GM19193 (cell line): ENCODE data around the gene SRSF7.

Experiments used
- POLR2A ChIP-seq: IDR thresholded peaks from 4 replicates; pipeline ENCODE4 v1.6.1; 2011; ENCODE audit not compliant: insufficient read depth, insufficient read length; ENCODE audit errors: extremely low read depth

Gene SRSF7

GRCh38 chr2:38750891-38751595 lies at the start of gene SRSF7:
TSS of gene SRSF7 (minus strand) at chr2:38751361. CDS start at chr2:38751256, 105 bp downstream.
- peak; percentile 100 for TF ChIP-seq POLR2A

GRCh38 chr2:38797953-38798352 lies 46.8 kb upstream of the SRSF7 start:
- no peak for TF ChIP-seq POLR2A

- no peak for TF ChIP-seq POLR2A
These were observed 46.1 kb upstream of the SRSF7 start for GRCh38 chr2:38797250-38797676.

DNA sequence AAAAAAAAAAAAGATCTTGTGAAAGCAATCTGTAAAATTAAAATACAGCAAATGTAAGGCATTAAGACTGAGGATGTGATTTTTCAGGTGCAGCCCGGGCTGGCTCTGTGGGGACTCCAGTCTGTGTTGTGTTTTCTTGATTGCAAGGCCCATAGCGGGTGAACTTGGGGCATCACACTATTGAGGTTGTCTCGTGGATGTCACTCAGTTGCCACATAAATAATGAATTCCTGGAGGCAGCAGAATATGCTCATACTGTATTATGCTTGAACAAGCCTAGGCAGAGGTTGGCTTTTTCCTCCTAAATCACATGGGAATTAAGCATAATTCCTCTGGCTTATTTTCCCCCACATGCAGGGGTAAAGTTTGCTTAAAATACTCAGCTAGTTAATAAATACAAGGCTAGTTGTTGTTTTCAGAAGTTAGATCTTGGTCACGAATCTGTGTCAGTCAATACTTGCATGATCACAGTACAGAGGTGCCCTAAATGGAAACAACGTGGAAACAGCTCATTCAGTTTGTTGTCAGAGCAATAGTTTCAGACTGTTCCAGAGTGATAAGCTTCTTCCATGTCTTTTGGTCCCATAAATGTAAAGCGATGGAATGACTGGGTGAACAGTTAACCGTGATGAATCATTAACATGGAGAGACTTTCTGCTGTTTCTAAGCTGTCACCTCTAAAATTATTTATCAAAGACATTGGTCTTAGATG lies 43.2 kb upstream of the SRSF7 start:
- TF ChIP-seq POLR2A: no peak

GRCh38 chr2:38793511-38793910 lies 42.4 kb upstream of the SRSF7 start:
- TF ChIP-seq POLR2A: no peak

GRCh38 chr2:38792751-38793150 lies 41.6 kb upstream of the SRSF7 start:
- no peak for TF ChIP-seq POLR2A

DNA sequence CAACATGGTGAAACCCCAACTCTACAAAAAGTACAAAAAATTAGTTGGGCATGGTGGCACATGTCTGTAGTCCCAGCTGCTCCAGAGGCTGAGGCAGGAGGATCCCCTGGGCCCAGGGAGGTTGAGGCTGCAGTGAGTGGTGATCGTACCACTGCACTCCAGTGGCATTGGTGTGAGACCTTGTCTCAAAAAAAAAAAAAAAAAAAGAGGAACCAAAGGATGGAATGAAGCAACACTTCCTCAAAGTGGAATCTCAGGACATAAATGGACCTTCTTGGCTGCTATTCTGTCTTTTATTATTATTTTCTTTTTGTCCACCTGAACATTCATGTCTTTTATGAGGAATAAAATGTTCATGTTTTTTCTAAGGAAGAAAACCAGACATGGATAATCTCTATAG lies 40.6 kb upstream of the SRSF7 start:
- TF ChIP-seq POLR2A: no peak

GRCh38 chr2:38789691-38790090 lies 38.5 kb upstream of the SRSF7 start:
- no peak for TF ChIP-seq POLR2A

DNA sequence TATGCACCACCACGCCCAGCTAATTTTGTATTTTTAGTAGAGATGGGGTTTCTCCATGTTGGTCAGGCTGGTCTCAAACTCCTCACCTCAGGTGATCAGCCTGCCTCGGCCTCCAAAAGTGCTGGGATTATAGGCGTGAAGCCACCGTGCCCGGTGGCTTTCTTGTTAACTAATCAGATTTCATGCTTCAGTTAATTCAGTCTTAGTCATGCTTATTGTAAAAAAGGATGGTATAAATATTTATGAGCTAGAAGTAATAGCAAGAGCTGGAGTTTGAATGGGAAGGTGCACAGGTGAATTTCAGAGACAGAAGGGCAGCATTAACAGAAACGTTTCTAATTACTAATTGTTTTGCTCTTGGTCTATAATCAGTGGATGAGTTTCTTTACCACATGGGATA lies 37.1 kb upstream of the SRSF7 start:
- no peak for TF ChIP-seq POLR2A

GRCh38 chr2:38783586-38783985 lies 32.4 kb upstream of the SRSF7 start:
- TF ChIP-seq POLR2A: no peak

DNA sequence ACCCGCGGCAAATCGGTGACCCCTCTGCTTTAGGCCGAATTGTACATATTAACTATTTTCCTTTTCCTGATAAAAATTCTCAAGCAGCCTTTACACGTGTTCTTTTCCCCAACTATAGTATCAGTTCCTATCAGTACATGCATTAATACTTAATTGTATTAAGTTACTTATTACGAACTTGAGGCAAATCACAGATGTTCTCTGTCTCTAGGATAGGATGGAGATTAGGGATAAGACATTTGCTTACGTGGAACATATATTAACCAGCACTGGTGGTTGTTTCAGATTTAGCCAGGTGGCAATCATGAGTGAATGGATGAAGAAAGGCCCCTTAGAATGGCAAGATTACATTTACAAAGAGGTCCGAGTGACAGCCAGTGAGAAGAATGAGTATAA lies 27.5 kb upstream of the SRSF7 start:
- no peak for TF ChIP-seq POLR2A

- TF ChIP-seq POLR2A: no peak
These were observed 25.4 kb upstream of the SRSF7 start for GRCh38 chr2:38776531-38776930.

- TF ChIP-seq POLR2A: no peak
These were observed 24.7 kb upstream of the SRSF7 start for GRCh38 chr2:38775921-38776225.

DNA sequence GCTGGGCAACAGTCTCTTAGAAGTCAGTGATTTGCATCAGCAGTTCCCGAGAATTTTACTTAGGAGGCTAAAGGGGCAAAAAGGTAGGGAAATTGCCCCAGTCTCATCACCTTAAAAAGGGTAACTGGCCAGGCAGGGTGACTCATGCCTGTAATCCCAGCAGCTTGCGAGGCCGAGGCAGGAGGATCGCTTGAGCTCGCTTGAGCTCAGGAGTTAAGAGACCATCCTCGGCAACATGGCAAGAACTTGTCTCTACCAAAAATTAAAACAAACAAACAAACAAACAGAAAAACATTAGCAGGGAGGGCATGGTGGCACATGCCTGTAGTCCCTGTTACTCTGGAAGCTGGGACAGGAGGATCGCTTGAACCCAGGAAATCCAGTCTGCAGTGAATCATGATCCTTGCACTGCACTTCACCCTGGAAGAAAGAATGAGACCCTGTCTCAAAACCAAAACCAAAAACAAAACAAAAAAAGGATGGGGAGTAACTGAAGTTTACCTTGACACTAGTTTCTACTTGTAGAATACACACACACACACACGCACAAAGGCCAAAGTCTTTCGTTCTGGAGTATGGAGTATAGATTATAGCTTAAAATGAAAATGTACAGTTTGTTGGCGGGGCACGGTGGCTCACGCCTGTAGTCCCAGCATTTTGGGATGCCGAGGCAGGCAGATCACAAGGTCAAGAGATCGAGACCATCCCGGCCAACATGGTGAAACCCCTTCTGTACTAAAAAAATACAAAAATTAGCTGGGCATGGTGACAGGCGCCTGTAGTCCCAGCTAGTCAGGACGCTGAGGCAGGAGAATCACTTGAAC lies 24.1 kb upstream of the SRSF7 start:
- TF ChIP-seq POLR2A: no peak

DNA sequence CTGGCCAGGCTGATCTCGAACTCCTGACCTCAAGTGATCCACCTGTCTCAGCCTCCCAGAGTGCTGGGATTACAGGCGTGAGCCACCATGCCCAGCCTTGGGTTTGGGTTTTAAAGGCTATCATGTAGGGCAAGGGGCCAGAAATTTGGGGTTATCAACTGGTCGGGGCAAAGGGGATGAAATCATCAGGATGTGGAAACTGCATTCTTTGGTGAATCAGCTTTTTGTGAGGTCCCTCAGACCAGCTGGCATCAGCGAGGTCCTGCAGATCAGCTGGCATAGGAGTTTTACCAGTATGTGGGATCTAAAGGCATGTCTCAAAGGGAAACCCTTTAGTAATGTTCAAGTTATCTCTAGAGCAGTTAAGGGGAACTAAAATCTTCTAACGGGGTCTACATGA lies 20.5 kb upstream of the SRSF7 start:
- no peak for TF ChIP-seq POLR2A

GRCh38 chr2:38765551-38765950 lies 14.4 kb upstream of the SRSF7 start:
- no peak for TF ChIP-seq POLR2A

GRCh38 chr2:38765149-38765548 lies 14.0 kb upstream of the SRSF7 start:
- TF ChIP-seq POLR2A: no peak

GRCh38 chr2:38763728-38764127 lies 12.6 kb upstream of the SRSF7 start:
- no peak for TF ChIP-seq POLR2A
